Ovary (tissue), 3 donors: ENCODE measurements around the gene PTX4.

Experiments
- CTCF ChIP-seq, 3 donors: fragments of 450-650 bp in 2 of 3; fragments of 200-600 bp in 1 of 3; IDR thresholded peaks; one replicate each; pipeline versions ENCODE4 v1.5.1 to v1.8.0; 2016 to 2022; ENCODE audit warnings: antibody characterized with exemption in 3 of 3, mild to moderate bottlenecking in 1 of 3
- POLR2A ChIP-seq: fragments of 450-650 bp; IDR thresholded peaks from one replicate; pipeline ENCODE4 v1.6.1; 2017; ENCODE audit warnings: antibody characterized with exemption, mild to moderate bottlenecking, moderate library complexity
- donor health status: DM: no; HTN: no; CAD: no.

GRCh38 chr16:1527836-1528811, 39.4 kb upstream of the PTX4 start:
- TF ChIP-seq CTCF (IDR thresholded peaks at IDR 0.05), result no peak
- no peak for TF ChIP-seq POLR2A
